DMS153 treated with DMSO at 0.1 percent for 48 hours (cell line): ENCODE results near the gene AMACR.
A peak's percentile ranks its signal among the peaks of the same experiment; 100 is the strongest.

Experiments used
- DNase-seq: peaks from one replicate; lab custom pipeline; 2025; ENCODE audit not compliant: unreplicated experiment; lab: John Stamatoyannopoulos, UW

The AMACR gene

GRCh38 chr5:34009610-34010009, 1.8 kb upstream of the AMACR start:
- peak; percentile 57 for DNase-seq

GRCh38 chr5:34008802-34009201, 952 bp upstream of the AMACR start:
- peak; percentile 73 for DNase-seq

- DNase-seq: no peak
These were observed 639 bp downstream of the AMACR start for GRCh38 chr5:34007201-34007620.

- no peak for DNase-seq
These were observed 2.2 kb downstream of the AMACR start for GRCh38 chr5:34005681-34006080.

GRCh38 chr5:34005211-34005610, 2.6 kb downstream of the AMACR start:
- DNase-seq: no peak

- no peak for DNase-seq
These were observed 3.9 kb downstream of the AMACR start for GRCh38 chr5:34003941-34004340.

GRCh38 chr5:34002629-34003328, 5.1 kb downstream of the AMACR start:
- no peak for DNase-seq

GRCh38 chr5:34001241-34001841, 6.5 kb downstream of the AMACR start:
- DNase-seq: peak; percentile 98

- no peak for DNase-seq
These were observed 7.9 kb downstream of the AMACR start for GRCh38 chr5:33999978-34000377.

GRCh38 chr5:33997331-33997983, 10.4 kb downstream of the AMACR start:
- DNase-seq: peak; percentile 92

- DNase-seq: no peak
These were observed 12.0 kb downstream of the AMACR start for GRCh38 chr5:33995865-33996264.

- no peak for DNase-seq
These were observed 13.0 kb downstream of the AMACR start for GRCh38 chr5:33994845-33995244.

GRCh38 chr5:33992864-33993263, 15.0 kb downstream of the AMACR start:
- DNase-seq: no peak

GRCh38 chr5:33985447-33985846, 22.4 kb downstream of the AMACR start:
- DNase-seq: no peak

GRCh38 chr5:33984671-33985124, 23.2 kb downstream of the AMACR start, which contains the start of gene SLC45A2:
SLC45A2 (minus strand) TSS chr5:33984693; CDS start chr5:33984583, 110 bp downstream.
- no peak for DNase-seq

GRCh38 chr5:33984178-33984577, 23.7 kb downstream of the AMACR start:
- no peak for DNase-seq

- DNase-seq: no peak
These were observed 26.3 kb downstream of the AMACR start for GRCh38 chr5:33981408-33982162.

GRCh38 chr5:33980030-33980429, 27.8 kb downstream of the AMACR start:
- DNase-seq: no peak

- no peak for DNase-seq
These were observed 29.5 kb downstream of the AMACR start for GRCh38 chr5:33978306-33978705.

GRCh38 chr5:33976307-33976706, 31.5 kb downstream of the AMACR start:
- no peak for DNase-seq

GRCh38 chr5:33975852-33976251, 32.0 kb downstream of the AMACR start:
- no peak for DNase-seq
